ENCODE results near the gene KCND2. TPM values are rescaled to one million over a fixed set of nuclear protein-coding genes. Genes with fewer than 3 reads are reported as not detected.
"Not testable (repeated sequence)": the region's sequence is repeated elsewhere in the genome, so short reads cannot be mapped to it uniquely, and the experiment has no call there.

Gene KCND2
- total and polyA plus RNA-seq, 3 donors from 2014 or later: 3.8 to 6.1 (median 5.1) TPM

- H3K27me3 ChIP-seq: no peaks in the 10 kb centered on the region
- no peaks in the 10 kb centered on the region for H3K36me3 ChIP-seq (ENCODE audit: low read depth, missing control alignments)
- no peak overlapping the region for H3K4me3 ChIP-seq
- DNase-seq: peak; percentile 74
- no peak overlapping the region for H3K27ac ChIP-seq
- intact Hi-C loops (cut with DNase I; ENCODE audit: low total_unique reads): no loop called here
- no peaks in the 10 kb centered on the region for H3K9me3 ChIP-seq
- no peaks in the 10 kb centered on the region for H3K4me1 ChIP-seq
- peak; percentile 14 to 64 (median 26) for TF ChIP-seq CTCF (IDR thresholded peaks at IDR 0.05)
- TF ChIP-seq POLR2A (IDR thresholded peaks at IDR 0.05): no peak
Observed at GRCh38 chr7:120554960-120555571, 282.1 kb downstream of the KCND2 start.

- Histone ChIP-seq H3K27ac (no peak overlapping the region), H3K4me1 (no peaks in the 10 kb centered on the region), H3K9me3 (no peaks in the 10 kb centered on the region), H3K36me3 (ENCODE audit: low read depth, missing control alignments) (no peaks in the 10 kb centered on the region), H3K27me3 (no peaks in the 10 kb centered on the region), H3K4me3 (no peak overlapping the region)
- DNase-seq: no peak
- intact Hi-C loops (cut with DNase I; ENCODE audit: low total_unique reads): no loop called here
- TF ChIP-seq POLR2A (IDR thresholded peaks at IDR 0.05): no peak
- TF ChIP-seq CTCF (IDR thresholded peaks at IDR 0.05): no peak
- 83 to 85% methylated on average over 1 of the region's 1 CpG for WGBS, 2 donors
Observed at GRCh38 chr7:120564145-120564544, 291.2 kb downstream of the KCND2 start.

- intact Hi-C loops (cut with DNase I; ENCODE audit: low total_unique reads): no loop called here
- H3K27ac ChIP-seq: no peak overlapping the region
- no peak for TF ChIP-seq POLR2A (IDR thresholded peaks at IDR 0.05)
- no peak overlapping the region for H3K4me3 ChIP-seq
- no peaks in the 10 kb centered on the region for H3K27me3 ChIP-seq
- no peaks in the 10 kb centered on the region for H3K36me3 ChIP-seq (ENCODE audit: low read depth, missing control alignments)
- DNase-seq: no peak
- no peaks in the 10 kb centered on the region for H3K9me3 ChIP-seq
- H3K4me1 ChIP-seq: no peaks in the 10 kb centered on the region
Observed at GRCh38 chr7:120567204-120567603, 294.2 kb downstream of the KCND2 start.

- DNase-seq; H3K27me3 ChIP-seq; H3K4me3 ChIP-seq; intact Hi-C loops (cut with DNase I; ENCODE audit: low total_unique reads); H3K36me3 ChIP-seq (ENCODE audit: low read depth, missing control alignments); H3K27ac ChIP-seq; H3K4me1 ChIP-seq; H3K9me3 ChIP-seq: not testable (repeated sequence)
- WGBS, 2 donors: 84 to 98% methylated on average over 4 of the region's 4 CpGs
Observed at GRCh38 chr7:120578657-120579056, 305.7 kb downstream of the KCND2 start.

GRCh38 chr7:120582916-120583315, 309.9 kb downstream of the KCND2 start:
- no peaks in the 10 kb centered on the region for H3K36me3 ChIP-seq (ENCODE audit: low read depth, missing control alignments)
- H3K9me3 ChIP-seq: no peaks in the 10 kb centered on the region
- H3K27ac ChIP-seq: no peak overlapping the region
- 81 to 85% methylated on average over 4 of the region's 4 CpGs for WGBS, 2 donors
- H3K27me3 ChIP-seq: no peaks in the 10 kb centered on the region
- no peaks in the 10 kb centered on the region for H3K4me1 ChIP-seq
- intact Hi-C loops (cut with DNase I; ENCODE audit: low total_unique reads): no loop called here
- H3K4me3 ChIP-seq: no peak overlapping the region
- no peak for DNase-seq
- no peak for TF ChIP-seq CTCF (IDR thresholded peaks at IDR 0.05)
- no peak for TF ChIP-seq POLR2A (IDR thresholded peaks at IDR 0.05)

- H3K27ac ChIP-seq: no peak overlapping the region
- H3K4me3 ChIP-seq: no peak overlapping the region
- 85 to 87% methylated on average over 4 of the region's 4 CpGs for WGBS, 2 donors
- TF ChIP-seq POLR2A (IDR thresholded peaks at IDR 0.05) (no peak), CTCF (IDR thresholded peaks at IDR 0.05) (no peak)
- intact Hi-C loops (cut with DNase I; ENCODE audit: low total_unique reads): no loop called here
- H3K27me3 ChIP-seq: no peaks in the 10 kb centered on the region
- DNase-seq: no peak
- H3K9me3 ChIP-seq: no peaks in the 10 kb centered on the region
- no peaks in the 10 kb centered on the region for H3K4me1 ChIP-seq
- H3K36me3 ChIP-seq (ENCODE audit: low read depth, missing control alignments): no peaks in the 10 kb centered on the region
Observed at GRCh38 chr7:120583899-120584586, 311.1 kb downstream of the KCND2 start.

Measured in testis (tissue), 3 donors.